Rectal smooth muscle tissue (tissue), 1 donor: ENCODE data around the gene PRUNE2.

Source experiments
- H3K27ac ChIP-seq: one replicate; pipeline ENCODE4 v1.7.0; 2013; ENCODE audit warnings: low read depth, low read length, inconsistent platforms
- H3K27me3 ChIP-seq: one replicate; pipeline ENCODE4 v1.7.0; 2013; ENCODE audit warnings: low read length; ENCODE audit not compliant: control insufficient read depth, insufficient read depth
- H3K36me3 ChIP-seq: one replicate; pipeline ENCODE4 v1.7.0; 2013; ENCODE audit warnings: low read length; ENCODE audit not compliant: control insufficient read depth, insufficient read depth
- H3K4me1 ChIP-seq: one replicate; pipeline ENCODE4 v1.7.0; 2013; ENCODE audit warnings: low read length; ENCODE audit not compliant: control insufficient read depth, insufficient read depth
- H3K4me3 ChIP-seq: one replicate; pipeline ENCODE4 v1.7.0; 2013; ENCODE audit warnings: low read length
- H3K9ac ChIP-seq: one replicate; pipeline ENCODE4 v1.7.0; 2013; ENCODE audit warnings: low read length

PRUNE2 gene

GRCh38 chr9:76585487-76586389 is 320.2 kb downstream of the PRUNE2 start:
- H3K4me3 ChIP-seq = no peak overlapping the region
- H3K27me3 ChIP-seq = no peaks in the 10 kb centered on the region
- no peak overlapping the region for H3K9ac ChIP-seq
- H3K4me1 ChIP-seq = no peaks in the 10 kb centered on the region
- no peak overlapping the region for H3K27ac ChIP-seq
- H3K36me3 ChIP-seq = no peaks in the 10 kb centered on the region

DNA sequence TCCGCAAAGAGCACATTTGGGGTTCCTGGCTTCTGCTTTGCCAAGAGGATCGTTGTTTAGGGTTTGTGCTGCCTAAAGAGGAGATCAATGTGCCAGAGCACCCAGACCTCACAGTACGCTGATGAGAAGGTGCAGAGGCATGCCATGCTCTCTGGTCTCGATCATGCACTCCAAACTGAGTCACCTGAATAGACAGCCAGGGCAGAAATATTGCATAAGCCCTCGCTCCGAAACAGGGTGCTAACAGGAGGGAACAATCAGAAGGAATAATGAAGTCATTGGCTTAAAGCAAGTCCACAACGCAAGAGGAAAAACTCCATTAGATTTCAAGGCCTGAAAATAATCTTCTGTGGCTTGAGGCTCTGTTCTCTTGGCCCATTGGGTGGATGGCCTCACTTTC is 322.7 kb downstream of the PRUNE2 start:
- no peaks in the 10 kb centered on the region for H3K27me3 ChIP-seq
- H3K27ac ChIP-seq = no peak overlapping the region
- H3K4me1 ChIP-seq = no peaks in the 10 kb centered on the region
- H3K4me3 ChIP-seq = no peak overlapping the region
- H3K9ac ChIP-seq = no peak overlapping the region
- H3K36me3 ChIP-seq = no peaks in the 10 kb centered on the region

- Histone ChIP-seq H3K4me1 (no peaks in the 10 kb centered on the region), H3K9ac (no peak overlapping the region), H3K36me3 (no peaks in the 10 kb centered on the region), H3K27me3 (no peaks in the 10 kb centered on the region), H3K27ac (no peak overlapping the region), H3K4me3 (no peak overlapping the region)
These were observed 324.2 kb downstream of the PRUNE2 start for GRCh38 chr9:76581731-76582130.

DNA sequence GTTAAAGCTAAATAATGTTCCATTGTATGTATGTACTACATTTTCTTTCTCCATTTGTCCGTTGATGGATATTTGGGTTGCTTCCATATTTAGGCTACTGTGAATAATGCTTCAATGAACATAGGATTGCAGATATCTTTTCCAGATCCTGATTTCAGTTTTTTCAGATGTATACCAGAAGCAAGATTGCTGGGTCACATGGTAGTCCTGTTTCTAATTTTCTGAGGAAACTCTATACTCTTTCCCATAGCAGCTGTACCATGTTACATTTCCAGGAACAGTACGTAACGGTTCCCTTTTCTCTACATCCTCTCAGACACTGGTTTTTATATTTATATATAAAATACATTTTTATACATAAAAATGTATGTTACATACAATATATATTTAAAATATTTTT is 325.1 kb downstream of the PRUNE2 start:
- no peaks in the 10 kb centered on the region for H3K36me3 ChIP-seq
- H3K4me1 ChIP-seq = no peaks in the 10 kb centered on the region
- no peak overlapping the region for H3K27ac ChIP-seq
- H3K9ac ChIP-seq = no peak overlapping the region
- no peak overlapping the region for H3K4me3 ChIP-seq
- H3K27me3 ChIP-seq = no peaks in the 10 kb centered on the region

GRCh38 chr9:76580188-76580587 is 325.7 kb downstream of the PRUNE2 start:
- Histone ChIP-seq H3K4me3 (no peak overlapping the region), H3K4me1 (no peaks in the 10 kb centered on the region), H3K9ac (no peak overlapping the region), H3K27me3 (no peaks in the 10 kb centered on the region), H3K27ac (no peak overlapping the region), H3K36me3 (no peaks in the 10 kb centered on the region)

- H3K27ac ChIP-seq = no peak overlapping the region
- H3K9ac ChIP-seq = no peak overlapping the region
- H3K36me3 ChIP-seq = no peaks in the 10 kb centered on the region
- no peak overlapping the region for H3K4me3 ChIP-seq
- no peaks in the 10 kb centered on the region for H3K4me1 ChIP-seq
- no peaks in the 10 kb centered on the region for H3K27me3 ChIP-seq
These were observed 329.6 kb downstream of the PRUNE2 start for GRCh38 chr9:76576344-76576743.

DNA sequence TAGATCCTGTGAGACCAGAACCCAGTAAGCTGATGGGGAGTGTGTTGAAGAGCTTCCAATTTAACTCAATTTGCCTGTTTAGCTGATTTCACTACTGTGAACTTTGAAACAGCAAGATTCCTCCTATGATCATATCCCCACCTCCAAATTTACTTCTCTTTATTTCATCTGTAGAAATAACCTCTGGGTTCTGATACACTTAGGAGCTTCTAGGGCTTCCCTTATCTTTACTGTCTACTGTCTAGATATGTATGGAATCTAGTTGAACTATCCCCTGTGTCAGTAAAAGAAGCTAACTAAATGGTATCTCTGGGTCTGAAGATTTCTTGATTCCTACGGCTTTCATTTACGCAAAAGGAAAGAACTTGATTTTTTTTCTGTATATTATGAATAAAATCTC is 330.2 kb downstream of the PRUNE2 start:
- Histone ChIP-seq H3K27me3 (no peaks in the 10 kb centered on the region), H3K27ac (no peak overlapping the region), H3K4me1 (no peaks in the 10 kb centered on the region)

GRCh38 chr9:76573905-76574760 is 331.8 kb downstream of the PRUNE2 start:
- Histone ChIP-seq H3K4me1 (no peaks in the 10 kb centered on the region), H3K9ac (no peak overlapping the region), H3K4me3 (no peak overlapping the region), H3K27me3 (no peaks in the 10 kb centered on the region), H3K27ac (no peak overlapping the region), H3K36me3 (no peaks in the 10 kb centered on the region)

More for the DNA sequence above, 330.2 kb downstream of the PRUNE2 start:
- Histone ChIP-seq H3K36me3 (no peaks in the 10 kb centered on the region), H3K4me3 (no peak overlapping the region), H3K9ac (no peak overlapping the region)

DNA sequence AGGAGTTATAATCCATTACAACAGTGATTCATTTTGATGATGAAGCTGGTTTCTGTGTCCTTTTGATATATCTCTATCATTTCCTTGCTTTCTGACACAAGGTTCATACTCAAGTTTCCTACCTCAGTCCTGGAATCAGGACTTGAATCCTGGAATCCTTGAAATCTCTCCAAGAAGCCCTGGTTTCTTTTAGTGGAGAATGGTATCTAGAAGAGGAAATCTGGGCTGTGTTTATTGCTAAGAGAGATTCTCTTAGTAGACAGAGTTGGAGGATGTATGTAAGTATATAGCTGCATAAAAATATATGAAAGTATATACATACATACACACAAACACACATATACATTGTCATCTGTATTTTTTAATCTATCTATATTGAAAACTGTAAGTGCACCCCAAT is 332.5 kb downstream of the PRUNE2 start:
- H3K27me3 ChIP-seq = no peaks in the 10 kb centered on the region
- H3K36me3 ChIP-seq = no peaks in the 10 kb centered on the region
- H3K4me1 ChIP-seq = no peaks in the 10 kb centered on the region
- H3K9ac ChIP-seq = no peak overlapping the region
- H3K27ac ChIP-seq = no peak overlapping the region
- no peak overlapping the region for H3K4me3 ChIP-seq

GRCh38 chr9:76572151-76572550 is 333.8 kb downstream of the PRUNE2 start:
- Histone ChIP-seq H3K27ac (no peak overlapping the region), H3K4me1 (no peaks in the 10 kb centered on the region), H3K4me3 (no peak overlapping the region), H3K36me3 (no peaks in the 10 kb centered on the region), H3K9ac (no peak overlapping the region), H3K27me3 (no peaks in the 10 kb centered on the region)

GRCh38 chr9:76571743-76572146 is 334.2 kb downstream of the PRUNE2 start:
- no peaks in the 10 kb centered on the region for H3K4me1 ChIP-seq
- H3K27ac ChIP-seq = no peak overlapping the region
- H3K36me3 ChIP-seq = no peaks in the 10 kb centered on the region
- no peak overlapping the region for H3K9ac ChIP-seq
- no peak overlapping the region for H3K4me3 ChIP-seq
- H3K27me3 ChIP-seq = no peaks in the 10 kb centered on the region

DNA sequence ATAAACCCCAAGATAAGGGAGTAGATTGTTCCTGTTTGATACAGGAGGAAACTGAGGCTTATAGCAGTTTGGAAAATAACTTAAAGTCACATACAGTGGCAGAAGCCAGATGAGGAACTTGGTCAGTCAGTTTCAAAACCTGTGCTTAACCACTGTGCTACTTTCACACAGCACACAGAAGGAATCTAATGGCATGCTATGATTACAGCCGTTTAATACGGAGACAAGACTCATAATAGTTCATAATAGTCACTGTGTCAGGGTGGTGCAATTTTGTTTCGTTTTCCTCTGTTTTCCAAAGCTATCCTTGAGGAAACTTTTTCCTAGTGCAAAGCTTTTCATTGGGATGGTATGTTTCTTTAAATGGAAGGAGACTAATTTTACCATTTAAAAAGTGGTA is 334.6 kb downstream of the PRUNE2 start:
- no peak overlapping the region for H3K27ac ChIP-seq
- peak overlapping the region; percentile 33 for H3K4me3 ChIP-seq
- H3K9ac ChIP-seq = no peak overlapping the region

More for the DNA sequence above, 334.6 kb downstream of the PRUNE2 start:
- Histone ChIP-seq H3K4me1 (no peaks in the 10 kb centered on the region), H3K36me3 (no peaks in the 10 kb centered on the region), H3K27me3 (no peaks in the 10 kb centered on the region)
